HUES64 (cell line): ENCODE results near the gene F8A2.
"Not testable (repeated sequence)": the region's sequence is repeated elsewhere in the genome, so short reads cannot be mapped to it uniquely, and the experiment has no call there.

Experiments used
- H3K27ac ChIP-seq: 2 replicates; pipeline ENCODE4 v1.7.0; 2013; ENCODE audit warnings: low read depth, low read length, inconsistent platforms
- H3K27me3 ChIP-seq: 2 replicates; pipeline ENCODE4 v1.6.1; 2013; ENCODE audit warnings: mild to moderate bottlenecking, low read length; ENCODE audit not compliant: insufficient read depth
- H3K36me3 ChIP-seq: 2 replicates; pipeline ENCODE4 v1.6.1; 2013; ENCODE audit warnings: mild to moderate bottlenecking, low read length; ENCODE audit not compliant: insufficient read depth
- H3K4me1 ChIP-seq: 2 replicates; pipeline ENCODE4 v1.6.1; 2013; ENCODE audit warnings: mild to moderate bottlenecking, low read length, moderate library complexity; ENCODE audit not compliant: insufficient read depth
- H3K4me3 ChIP-seq: 2 replicates; pipeline ENCODE4 v1.5.1; 2013; ENCODE audit warnings: mild to moderate bottlenecking, low read length, moderate library complexity
- H3K9ac ChIP-seq: 2 replicates; pipeline ENCODE4 v1.6.1; 2013; ENCODE audit warnings: mild to moderate bottlenecking, low read depth, low read length
- H3K9me3 ChIP-seq: 2 replicates; pipeline ENCODE4 v1.6.1; 2013; ENCODE audit warnings: low read depth, low read length; ENCODE audit not compliant: insufficient read depth
- WGBS: fragments of 150-250, 120-280 bp; methylation state at CpG from one replicate; pipeline ENCODE4 v1.1.7; 2013; ENCODE audit warnings: missing lambda C conversion rate; 5-methylcytosine and 5-hydroxymethylcytosine counted together

Gene F8A2

DNA sequence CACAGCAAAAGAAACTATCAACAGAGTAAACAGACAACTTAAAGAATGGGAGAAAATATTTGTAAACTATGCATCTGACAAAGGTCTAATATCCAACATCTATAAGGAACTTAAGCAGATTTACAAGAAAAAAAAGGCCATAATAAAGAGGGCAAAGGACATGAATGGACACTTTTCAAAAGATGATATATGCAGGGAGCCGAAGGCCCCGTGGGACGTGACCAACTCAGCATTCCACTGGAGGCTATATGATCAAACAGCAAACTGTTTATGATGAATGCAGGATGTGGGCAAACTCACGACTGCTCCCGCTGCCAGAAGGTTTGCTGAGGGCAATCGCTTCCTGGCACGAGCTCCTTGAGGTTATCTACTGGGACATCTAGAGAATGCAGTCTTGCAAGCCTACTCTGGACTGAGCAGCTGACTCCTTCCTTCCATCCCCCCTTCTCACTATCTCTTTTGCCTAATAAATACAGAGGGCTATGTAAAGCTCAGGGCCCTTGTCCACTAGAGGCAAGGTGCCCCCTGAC lies 12.9 kb downstream of the F8A2 start:
- H3K9ac ChIP-seq, H3K4me1 ChIP-seq, H3K27ac ChIP-seq, H3K36me3 ChIP-seq, H3K9me3 ChIP-seq, H3K4me3 ChIP-seq, H3K27me3 ChIP-seq: not testable (repeated sequence)
- WGBS, result 92% methylated on average over 7 of the region's 7 CpGs

DNA sequence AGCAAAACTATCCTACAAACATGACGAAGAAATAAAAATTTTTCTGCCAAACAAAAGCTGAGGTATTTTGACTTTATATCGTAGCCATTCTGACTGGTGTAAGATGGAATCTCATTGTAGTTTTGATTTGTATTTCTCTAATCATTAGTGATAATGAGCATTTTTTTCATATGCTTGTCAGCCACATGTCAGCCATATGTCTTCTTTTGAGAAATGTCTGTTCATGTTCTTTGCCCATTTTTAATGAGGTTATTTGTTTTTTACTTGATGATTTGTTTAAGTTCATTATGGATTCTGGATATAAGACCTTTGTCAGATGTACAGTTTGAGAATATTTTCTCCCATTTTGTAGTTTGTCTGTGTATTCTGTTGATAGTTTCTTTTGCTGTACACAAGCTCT lies 24.5 kb downstream of the F8A2 start:
- H3K27ac ChIP-seq, result no peak overlapping the region
- H3K36me3 ChIP-seq, result no peaks in the 10 kb centered on the region
- no peak overlapping the region for H3K4me3 ChIP-seq
- no peaks in the 10 kb centered on the region for H3K27me3 ChIP-seq
- H3K9ac ChIP-seq, result no peak overlapping the region
- H3K4me1 ChIP-seq, result no peaks in the 10 kb centered on the region
- no peaks in the 10 kb centered on the region for H3K9me3 ChIP-seq
- WGBS, result 91% methylated on average over 1 of the region's 2 CpGs

GRCh38 chrX:155417769-155418168 lies 35.9 kb downstream of the F8A2 start:
- no peaks in the 10 kb centered on the region for H3K9me3 ChIP-seq
- H3K36me3 ChIP-seq, result no peaks in the 10 kb centered on the region
- H3K27ac ChIP-seq, result no peak overlapping the region
- no CpG with 5 or more reads among the region's 1 CpG for WGBS
- H3K4me3 ChIP-seq, result no peak overlapping the region
- H3K4me1 ChIP-seq, result no peaks in the 10 kb centered on the region
- H3K9ac ChIP-seq, result no peak overlapping the region
- H3K27me3 ChIP-seq, result no peaks in the 10 kb centered on the region
